SK-N-SH treated with all-trans-retinoic acid at 6 μM for 48 hours (cell line): ENCODE results near the gene CRMP1.

Experiments used
- RARB ChIP-seq: fragments of 250-450 bp; sonication (Bioruptor Pico); IDR thresholded peaks from 2 replicates; pipeline ENCODE4 v1.8.0; 2021; ENCODE audit warnings: mild to moderate bottlenecking, moderate library complexity
- TOX ChIP-seq: fragments of 250-450 bp; sonication (Bioruptor Pico); IDR thresholded peaks from 2 replicates; pipeline ENCODE4 v1.8.0; 2021; ENCODE audit warnings: mild to moderate bottlenecking, moderate library complexity, borderline replicate concordance
- ZFP30 ChIP-seq: fragments of 450-650 bp; formaldehyde crosslinking; IDR thresholded peaks from 2 replicates; pipeline ENCODE4 v1.5.0; 2022; ENCODE audit warnings: mild to moderate bottlenecking, moderate library complexity
- TF ChIP-seq, protein P1 (sequence below): fragments of 250-450 bp; sonication (Bioruptor Pico); IDR thresholded peaks from 2 replicates; pipeline ENCODE4 v1.8.0; 2020; ENCODE audit warnings: mild to moderate bottlenecking, moderate library complexity, borderline replicate concordance
- TF ChIP-seq, protein P2 (sequence below): fragments of 250-450 bp; sonication (Bioruptor Pico); IDR thresholded peaks from 2 replicates; pipeline ENCODE4 v1.5.0; 2020; ENCODE audit warnings: mild to moderate bottlenecking, moderate library complexity
- TF ChIP-seq, protein P3 (sequence below): fragments of 250-450 bp; sonication (Bioruptor Pico); IDR thresholded peaks from 2 replicates; pipeline ENCODE4 v1.5.1; 2020; ENCODE audit warnings: low read depth, mild to moderate bottlenecking, moderate library complexity

DNA sequence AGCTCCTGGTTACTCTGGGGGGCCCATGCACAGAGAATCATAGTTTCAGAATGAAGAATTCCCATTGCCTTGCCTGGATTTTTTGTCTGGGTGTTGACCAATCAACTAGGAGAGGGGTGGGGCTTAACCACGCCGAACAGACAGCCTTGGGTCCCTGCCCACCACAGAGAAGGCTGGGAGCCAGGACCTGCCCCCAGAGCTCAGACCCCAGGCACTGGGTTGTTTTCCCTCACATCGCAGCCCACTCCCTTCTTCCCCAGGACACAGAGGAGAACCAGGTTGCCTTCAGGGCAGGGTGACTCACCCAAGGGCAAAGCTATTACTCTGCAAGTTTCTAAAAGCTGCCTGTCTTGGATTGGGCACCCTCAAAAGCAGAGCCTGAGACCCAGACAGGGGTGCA, 23.3 kb upstream of the CRMP1 start:
- TF ChIP-seq, protein P1, sequence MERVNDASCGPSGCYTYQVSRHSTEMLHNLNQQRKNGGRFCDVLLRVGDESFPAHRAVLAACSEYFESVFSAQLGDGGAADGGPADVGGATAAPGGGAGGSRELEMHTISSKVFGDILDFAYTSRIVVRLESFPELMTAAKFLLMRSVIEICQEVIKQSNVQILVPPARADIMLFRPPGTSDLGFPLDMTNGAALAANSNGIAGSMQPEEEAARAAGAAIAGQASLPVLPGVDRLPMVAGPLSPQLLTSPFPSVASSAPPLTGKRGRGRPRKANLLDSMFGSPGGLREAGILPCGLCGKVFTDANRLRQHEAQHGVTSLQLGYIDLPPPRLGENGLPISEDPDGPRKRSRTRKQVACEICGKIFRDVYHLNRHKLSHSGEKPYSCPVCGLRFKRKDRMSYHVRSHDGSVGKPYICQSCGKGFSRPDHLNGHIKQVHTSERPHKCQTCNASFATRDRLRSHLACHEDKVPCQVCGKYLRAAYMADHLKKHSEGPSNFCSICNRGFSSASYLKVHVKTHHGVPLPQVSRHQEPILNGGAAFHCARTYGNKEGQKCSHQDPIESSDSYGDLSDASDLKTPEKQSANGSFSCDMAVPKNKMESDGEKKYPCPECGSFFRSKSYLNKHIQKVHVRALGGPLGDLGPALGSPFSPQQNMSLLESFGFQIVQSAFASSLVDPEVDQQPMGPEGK = no peak
- TF ChIP-seq, protein P2, sequence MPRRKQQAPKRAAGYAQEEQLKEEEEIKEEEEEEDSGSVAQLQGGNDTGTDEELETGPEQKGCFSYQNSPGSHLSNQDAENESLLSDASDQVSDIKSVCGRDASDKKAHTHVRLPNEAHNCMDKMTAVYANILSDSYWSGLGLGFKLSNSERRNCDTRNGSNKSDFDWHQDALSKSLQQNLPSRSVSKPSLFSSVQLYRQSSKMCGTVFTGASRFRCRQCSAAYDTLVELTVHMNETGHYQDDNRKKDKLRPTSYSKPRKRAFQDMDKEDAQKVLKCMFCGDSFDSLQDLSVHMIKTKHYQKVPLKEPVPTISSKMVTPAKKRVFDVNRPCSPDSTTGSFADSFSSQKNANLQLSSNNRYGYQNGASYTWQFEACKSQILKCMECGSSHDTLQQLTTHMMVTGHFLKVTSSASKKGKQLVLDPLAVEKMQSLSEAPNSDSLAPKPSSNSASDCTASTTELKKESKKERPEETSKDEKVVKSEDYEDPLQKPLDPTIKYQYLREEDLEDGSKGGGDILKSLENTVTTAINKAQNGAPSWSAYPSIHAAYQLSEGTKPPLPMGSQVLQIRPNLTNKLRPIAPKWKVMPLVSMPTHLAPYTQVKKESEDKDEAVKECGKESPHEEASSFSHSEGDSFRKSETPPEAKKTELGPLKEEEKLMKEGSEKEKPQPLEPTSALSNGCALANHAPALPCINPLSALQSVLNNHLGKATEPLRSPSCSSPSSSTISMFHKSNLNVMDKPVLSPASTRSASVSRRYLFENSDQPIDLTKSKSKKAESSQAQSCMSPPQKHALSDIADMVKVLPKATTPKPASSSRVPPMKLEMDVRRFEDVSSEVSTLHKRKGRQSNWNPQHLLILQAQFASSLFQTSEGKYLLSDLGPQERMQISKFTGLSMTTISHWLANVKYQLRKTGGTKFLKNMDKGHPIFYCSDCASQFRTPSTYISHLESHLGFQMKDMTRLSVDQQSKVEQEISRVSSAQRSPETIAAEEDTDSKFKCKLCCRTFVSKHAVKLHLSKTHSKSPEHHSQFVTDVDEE (CRISPR knock-in tag) = no peak
- TF ChIP-seq ZFP30 (CRISPR knock-in tag) = no peak
- TF ChIP-seq, protein P3, sequence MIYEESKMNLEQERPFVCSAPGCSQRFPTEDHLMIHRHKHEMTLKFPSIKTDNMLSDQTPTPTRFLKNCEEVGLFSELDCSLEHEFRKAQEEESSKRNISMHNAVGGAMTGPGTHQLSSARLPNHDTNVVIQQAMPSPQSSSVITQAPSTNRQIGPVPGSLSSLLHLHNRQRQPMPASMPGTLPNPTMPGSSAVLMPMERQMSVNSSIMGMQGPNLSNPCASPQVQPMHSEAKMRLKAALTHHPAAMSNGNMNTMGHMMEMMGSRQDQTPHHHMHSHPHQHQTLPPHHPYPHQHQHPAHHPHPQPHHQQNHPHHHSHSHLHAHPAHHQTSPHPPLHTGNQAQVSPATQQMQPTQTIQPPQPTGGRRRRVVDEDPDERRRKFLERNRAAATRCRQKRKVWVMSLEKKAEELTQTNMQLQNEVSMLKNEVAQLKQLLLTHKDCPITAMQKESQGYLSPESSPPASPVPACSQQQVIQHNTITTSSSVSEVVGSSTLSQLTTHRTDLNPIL (CRISPR knock-in tag) = no peak
- TF ChIP-seq RARB (CRISPR knock-in tag) = no peak
- TF ChIP-seq TOX = no peak
